H1 (cell line): ENCODE measurements around the gene FAM186B. TPM values are rescaled to one million over a fixed set of nuclear protein-coding genes. Genes with fewer than 3 reads are reported as not detected.

Experiments
- ASH2L ChIP-seq: fragments of 200-600, 300-600 bp; sonication (generic); IDR thresholded peaks from one replicate; pipeline ENCODE4 v1.7.1; 2017; ENCODE audit warnings: low read length
- RBBP5 ChIP-seq: IDR thresholded peaks from 2 replicates; pipeline ENCODE4 v1.7.1; 2012; ENCODE audit warnings: low read depth, mild to moderate bottlenecking, inconsistent platforms, low read length, moderate library complexity, borderline replicate concordance
- polyA plus RNA-seq, 7 experiments: library from polyadenylated mRNA; depleted of rRNA in 3 of 7; stranded (reverse) in 5 of 7; unstranded in 2 of 7; fragments of >200 nt in 5 of 7; fragments of 200-250 nt in 2 of 7; gene quantifications; 1 replicate in 5 of 7; 2 replicates in 1 of 7; 4 replicates in 1 of 7; pipeline versions ENCODE4 v1.2.1 to v1.2.3, GENCODE V29; 2011 to 2013; ENCODE audit warnings: missing spikeins in 2 of 7, mixed read lengths in 2 of 7
- total RNA-seq: library from RNA; stranded (reverse); fragmentation: NEBNext Ultra II Directional; extraction: Animal tissue kit (Norgen Biotek cat#: 25700); gene quantifications from 2 replicates; pipeline ENCODE4 v1.2.1, GENCODE V29; 2021

Gene FAM186B
- total and polyA plus RNA-seq, 2 of the 8 experiments (the other 6 are each of a cell fraction or from before 2014, with no cell fraction given): 0.12 to 0.73 TPM

GRCh38 chr12:49626836-49627235 lies 21.4 kb upstream of the FAM186B start (continued):
- no peak for TF ChIP-seq RBBP5
- TF ChIP-seq ASH2L: no peak
